Stimulated activated CD8-positive, alpha-beta memory T cell treated with anti-CD3 and anti-CD28 coated beads, Interleukin-15, amount 100 ng/mL, for 24 hours (primary cell): ENCODE results near the gene RPA1.
A peak's percentile ranks its signal among the peaks of the same experiment; 100 is the strongest.
"Not testable (repeated sequence)": the region's sequence is repeated elsewhere in the genome, so short reads cannot be mapped to it uniquely, and the experiment has no call there.

Experiments
- DNase-seq: peaks from one replicate; pipeline ENCODE4 v3.0.0-alpha.2; 2020; ENCODE audit warnings: low read depth

RPA1 gene

DNA sequence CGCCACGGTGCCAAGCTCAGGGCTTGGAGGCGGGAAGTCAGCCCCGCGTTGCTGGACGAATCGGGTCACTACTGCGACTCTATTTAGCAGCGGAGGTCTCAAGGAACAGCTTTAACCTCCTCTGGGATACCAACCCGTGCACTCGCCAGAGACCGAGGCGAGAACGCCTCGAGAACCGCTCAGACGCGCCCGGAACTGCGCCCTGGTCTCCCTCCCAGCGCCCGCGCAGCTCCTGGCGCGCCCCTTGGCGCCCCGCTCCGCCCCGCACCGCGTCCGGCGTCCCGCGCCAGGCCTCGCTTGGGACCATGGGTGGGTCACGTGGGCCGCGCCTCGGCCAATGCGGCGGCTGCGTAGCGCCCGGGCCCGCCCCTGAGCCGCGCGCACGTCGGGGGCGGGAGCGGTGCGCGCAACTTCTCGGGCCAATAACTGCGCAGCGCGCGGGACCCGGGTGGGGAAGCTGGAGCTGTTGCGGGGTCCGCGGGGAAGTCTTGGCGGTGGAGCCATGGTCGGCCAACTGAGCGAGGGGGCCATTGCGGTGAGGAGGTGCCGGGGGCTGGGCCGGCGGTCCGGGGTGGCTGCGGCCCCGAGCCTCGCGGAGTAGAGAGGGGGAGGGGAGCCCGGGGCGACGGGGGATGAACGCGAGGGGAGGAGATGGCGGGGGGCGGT, at the start of gene RPA1, which contains the start of gene SMYD4:
Gene RPA1, plus strand, starts transcription at position 414 of the 666 bp plus-strand sequence. Its CDS starts 89 bp downstream, at position 503.
Gene SMYD4, minus strand, starts transcription at position 311 of the 666 bp plus-strand sequence. CDS start 1,908 bp downstream, outside the sequence.
- peak; percentile 76 for DNase-seq

DNA sequence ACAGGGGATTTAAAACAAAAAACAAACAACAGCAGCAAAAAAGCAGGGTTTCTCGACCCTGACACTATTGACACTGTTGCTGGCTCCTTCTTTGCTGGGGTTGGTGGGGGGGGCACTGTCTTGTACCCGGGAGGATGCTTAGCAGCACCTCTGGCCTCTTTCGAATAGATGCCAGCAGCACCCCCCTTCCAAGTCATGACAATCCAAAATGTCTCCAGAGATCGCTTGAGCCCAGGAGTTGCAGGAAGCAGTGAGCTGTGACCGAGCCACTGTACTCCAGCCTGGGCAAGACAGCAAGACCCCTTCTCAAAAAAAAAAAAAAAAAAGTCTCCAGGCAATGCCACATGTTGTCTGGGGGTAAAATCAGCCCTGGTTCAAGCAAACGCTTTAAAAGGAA, 47.6 kb upstream of the RPA1 start:
- DNase-seq = no peak

DNA sequence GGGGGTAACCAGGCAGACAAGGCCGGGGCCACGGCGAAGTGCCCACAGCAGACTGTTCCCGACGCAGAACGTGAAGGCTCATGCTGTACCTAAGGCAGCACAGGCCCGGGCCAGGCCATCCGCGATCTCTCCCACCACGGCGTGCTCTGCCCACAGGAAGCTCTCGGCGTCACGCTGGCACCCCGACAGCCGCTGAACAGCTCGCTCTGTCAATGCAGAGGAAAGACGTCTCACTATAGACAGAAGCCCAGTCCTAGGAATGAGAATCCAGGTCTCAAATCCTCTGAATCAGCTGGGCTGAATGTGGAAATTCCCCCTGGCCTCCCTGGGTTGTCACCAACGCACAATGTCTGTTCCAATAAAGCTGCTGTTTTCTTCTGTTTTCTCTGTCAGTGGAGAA, 46.5 kb upstream of the RPA1 start:
- no peak for DNase-seq

DNA sequence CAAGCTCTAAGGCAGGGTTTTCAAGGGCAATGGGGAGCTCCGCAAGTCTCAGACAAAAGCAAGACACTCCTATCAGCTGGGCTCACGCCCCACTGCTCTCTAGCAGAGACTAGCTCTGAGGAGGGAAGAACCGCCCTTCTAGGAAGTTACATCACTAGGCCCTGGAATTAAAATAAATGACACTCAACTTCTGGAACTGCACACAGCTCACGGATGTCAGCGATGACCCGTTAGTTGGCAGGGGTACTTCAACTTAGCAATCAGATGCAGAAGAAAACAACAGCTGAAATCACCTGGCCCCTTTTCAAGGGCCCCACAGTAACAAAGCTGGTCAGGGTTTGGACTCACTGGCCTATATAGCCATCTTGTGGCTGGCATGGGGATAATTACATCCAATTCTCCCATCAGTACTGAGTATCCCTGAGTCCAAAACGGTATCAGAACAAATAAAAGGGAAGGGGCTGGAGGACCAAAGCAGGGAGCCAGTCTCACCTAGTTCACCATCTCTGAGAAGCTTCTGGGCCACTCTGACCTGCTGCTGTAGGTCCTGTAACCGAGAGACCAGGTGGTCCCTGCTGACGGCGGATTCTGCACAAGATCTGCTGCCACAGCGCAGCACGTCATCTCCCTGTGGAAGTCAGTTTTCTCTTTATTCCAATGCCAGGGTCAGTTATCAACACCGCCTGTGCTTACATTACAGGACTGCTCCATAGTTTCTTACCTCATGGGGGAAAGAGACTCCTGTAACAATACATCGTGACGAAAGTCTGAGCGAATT, 45.8 kb upstream of the RPA1 start:
- no peak for DNase-seq

DNA sequence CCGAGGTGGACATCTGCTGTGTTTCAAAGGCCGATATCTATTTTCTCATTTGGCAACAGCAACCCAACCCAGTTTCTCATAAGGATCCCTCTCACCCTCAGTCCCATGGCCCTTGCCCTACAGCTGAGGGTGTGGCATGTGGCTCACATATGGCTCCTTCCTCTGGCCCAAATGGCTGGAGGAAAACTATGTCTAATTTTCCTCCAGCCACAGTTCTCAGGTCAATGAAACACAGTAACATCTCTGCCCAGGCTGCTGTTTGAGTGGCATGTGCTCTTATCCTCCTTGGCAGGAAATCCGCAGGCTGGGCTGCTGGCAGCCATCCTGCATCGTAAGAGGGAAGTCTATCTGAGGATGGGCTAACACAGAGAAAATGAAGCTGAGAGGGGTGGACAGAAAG, 43.9 kb upstream of the RPA1 start:
- DNase-seq = no peak

DNA sequence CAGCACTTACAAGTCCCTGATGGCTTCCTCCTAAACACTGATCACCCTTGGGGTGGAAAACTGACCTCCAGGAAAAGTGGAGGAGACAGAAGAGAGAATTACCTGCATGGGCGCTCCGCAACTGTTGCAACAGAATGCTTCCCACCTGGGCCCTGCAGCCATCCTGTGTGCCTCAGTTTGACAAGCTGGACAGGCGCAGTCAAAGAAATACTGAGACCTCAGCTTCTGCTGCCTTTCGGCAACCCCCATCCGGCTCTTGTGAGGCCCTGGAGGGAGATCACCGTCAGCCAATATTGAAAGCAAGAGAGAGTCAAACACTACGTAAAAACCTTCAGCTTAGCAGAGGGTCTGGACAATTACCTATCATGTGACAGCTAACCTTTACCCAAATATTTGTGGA, 43.1 kb upstream of the RPA1 start:
- no peak for DNase-seq

DNA sequence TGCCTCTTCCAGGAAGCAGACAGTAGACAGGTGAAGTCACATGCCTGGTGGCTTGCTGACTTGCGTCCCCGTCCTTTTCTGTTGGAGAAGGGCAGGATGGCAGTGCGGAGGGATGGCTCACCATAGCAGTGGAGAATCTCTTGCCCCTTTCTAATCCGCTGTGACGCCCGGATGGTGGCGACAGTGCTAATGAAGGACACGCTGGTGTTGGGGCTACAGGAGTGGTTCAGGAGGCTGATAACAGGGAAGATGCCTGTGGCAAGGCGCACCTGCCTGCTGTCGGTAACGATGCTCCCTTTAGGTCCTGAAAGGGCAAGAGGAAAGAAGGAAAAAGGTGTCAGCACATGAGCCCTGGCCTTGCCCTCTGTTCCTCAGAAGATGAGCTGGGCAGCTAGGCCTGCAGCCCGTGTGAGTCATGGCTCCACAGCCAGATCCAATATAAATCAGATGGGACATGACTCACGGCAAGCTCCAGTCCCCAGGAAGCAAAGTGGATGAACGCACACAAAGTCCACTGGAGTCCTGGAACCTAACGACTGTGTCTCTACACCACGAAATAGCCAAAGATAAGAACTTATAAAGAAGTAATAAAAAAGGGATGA, 42.4 kb upstream of the RPA1 start:
- DNase-seq = no peak

DNA sequence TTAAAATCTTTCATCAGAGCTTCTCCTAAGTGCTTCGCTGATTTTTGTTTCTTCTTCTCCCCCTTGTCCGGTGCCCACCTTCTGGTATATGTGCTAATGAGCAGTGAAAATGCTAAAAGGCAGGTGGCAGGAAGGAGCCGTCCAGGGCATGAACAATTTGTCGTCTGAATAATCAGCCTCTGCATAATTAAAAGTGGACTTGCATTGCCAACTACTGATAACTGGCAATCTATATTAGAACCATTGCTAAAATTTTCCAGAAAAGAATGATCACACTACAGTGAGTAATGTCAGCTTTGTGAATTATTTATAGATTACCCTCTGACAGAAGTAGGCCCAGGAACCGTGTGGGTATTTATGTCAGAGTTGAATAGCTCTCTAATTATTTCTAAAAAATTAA, 39.9 kb upstream of the RPA1 start:
- DNase-seq = no peak

DNA sequence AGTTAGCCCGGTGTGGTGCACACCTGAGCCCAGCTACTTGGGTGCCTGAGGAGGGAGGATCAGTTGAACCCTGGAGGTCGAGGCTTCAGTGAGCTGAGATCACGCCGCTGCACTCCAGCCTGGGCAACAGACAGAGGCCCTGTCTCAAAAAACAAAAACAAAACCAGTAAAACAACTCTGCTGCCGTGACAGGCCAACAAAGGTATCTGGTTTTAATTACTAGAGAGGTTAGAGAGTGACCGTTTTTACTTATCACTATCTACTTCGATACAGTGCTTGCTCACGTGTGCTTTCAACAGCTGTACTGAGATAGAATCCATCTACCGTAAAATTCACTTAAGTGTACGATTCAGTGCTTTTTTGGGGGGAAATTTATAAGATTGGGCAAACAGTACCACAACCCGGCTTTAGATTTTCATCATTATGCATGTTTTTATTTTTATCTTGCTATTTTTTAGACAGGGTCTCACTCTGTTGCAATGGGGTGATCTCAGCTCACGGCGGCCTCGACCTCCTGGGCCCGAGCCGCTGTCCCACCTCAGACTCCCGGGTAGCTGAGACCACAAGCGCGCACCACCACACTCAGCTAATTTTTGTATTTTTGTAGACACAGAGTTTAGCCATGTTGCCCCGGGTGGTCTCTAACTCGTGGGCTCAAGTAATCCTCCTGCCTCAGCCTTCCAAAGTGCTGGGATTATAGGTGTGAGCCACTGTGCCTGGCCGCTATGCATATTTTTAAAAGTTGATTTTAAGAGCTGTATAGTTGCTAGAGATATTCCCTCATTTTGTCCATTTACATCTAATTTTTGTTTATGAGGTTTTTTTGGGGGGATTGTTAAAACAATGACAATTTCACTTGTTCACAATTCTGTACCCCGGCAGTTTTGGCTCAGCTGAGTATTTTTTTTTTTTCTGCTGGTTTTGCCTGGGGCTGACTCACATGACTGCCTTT, 37.0 kb upstream of the RPA1 start:
- DNase-seq = no peak

DNA sequence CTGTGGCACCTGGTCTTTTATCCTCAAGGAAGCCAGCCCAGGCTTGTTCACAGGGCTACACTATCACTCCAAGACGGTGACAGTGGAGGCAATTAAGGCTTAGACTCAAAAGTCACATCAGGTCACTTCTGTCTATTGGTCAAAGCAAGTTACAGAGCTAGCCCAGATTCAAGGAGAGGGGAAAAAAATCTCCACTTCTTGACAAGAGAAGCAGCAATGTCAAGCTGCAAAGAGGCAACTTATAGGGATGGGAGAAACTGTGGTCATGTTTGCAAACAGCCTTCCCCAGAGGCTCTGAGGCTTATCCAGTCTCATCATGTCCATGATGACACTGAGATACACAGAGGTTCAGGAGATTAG, 36.4 kb upstream of the RPA1 start:
- DNase-seq = no peak

DNA sequence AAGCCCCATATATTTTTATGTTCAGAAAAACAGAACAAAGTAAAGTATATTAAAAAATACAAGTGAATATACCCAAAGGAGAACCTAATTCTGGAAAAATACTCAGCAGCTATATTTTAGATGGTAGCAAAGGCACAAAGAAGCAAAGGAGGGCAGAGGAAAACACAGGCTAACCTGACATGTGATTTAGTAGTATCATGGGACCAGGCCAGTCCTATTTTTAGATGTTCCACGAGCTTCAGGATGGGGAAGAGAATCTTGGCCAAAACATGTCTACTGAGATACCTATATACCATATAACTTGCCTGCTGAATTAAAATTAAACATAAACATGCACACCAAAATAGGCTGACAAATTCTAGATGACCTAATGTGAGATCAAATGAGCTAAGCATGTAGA, 33.0 kb upstream of the RPA1 start:
- no peak for DNase-seq

DNA sequence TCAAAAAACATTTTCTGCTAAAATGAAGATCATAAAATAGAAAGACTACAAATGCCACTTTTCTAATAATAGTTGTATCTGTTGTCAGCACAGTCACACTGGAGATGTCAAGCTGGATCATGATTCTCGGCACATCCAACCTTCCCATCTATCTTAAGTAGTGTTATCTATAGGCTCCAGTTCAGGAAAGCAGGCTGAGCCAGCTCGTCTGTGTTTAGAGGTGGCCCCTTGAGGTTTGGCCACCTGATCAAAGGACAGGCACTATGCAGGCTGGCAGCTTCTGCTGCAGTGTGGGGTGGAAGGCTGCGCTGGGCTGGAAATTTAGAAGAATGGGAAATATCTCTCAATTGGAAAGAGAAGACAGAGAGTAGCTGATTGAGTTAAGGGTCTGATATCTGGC, 32.5 kb upstream of the RPA1 start:
- no peak for DNase-seq

DNA sequence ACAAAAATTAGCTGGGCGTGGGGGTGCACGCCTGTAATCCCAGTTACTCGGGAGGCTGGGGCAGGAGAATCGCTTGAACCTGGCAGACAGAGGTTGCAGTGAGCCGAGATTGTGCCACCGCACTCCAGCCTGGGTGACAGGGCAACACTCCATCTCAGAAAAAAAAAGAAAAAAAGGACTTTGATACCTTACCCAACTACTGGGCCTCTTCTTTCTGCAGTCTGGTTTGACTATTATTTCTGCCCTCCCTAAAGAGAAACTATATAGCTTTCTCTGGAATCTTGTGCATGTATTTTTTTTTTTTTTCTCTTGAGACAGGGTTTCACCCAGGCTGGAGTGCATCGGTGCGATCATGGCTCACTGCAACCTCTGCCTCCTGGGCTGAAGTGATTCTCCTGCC, 32.0 kb upstream of the RPA1 start:
- not testable (repeated sequence) for DNase-seq

DNA sequence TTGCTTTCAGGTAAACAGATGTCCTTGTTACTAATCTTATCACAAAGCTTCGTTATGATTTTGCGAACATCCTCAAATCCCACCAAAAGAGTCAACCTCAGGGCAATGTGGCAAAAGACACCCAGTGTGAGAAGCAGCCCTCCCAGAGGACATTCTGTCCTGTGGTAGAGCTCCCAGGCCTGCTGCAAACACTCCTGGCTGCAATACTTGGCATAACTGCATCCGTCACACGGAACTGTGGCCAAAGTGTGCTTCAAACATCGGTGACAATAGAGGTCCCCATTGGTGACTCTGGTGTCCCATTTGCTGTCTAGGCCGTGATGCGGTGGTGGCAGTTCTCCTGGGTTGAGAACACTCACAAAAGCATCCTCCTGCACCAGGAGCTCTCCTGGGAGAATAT, 29.6 kb upstream of the RPA1 start:
- DNase-seq = no peak

DNA sequence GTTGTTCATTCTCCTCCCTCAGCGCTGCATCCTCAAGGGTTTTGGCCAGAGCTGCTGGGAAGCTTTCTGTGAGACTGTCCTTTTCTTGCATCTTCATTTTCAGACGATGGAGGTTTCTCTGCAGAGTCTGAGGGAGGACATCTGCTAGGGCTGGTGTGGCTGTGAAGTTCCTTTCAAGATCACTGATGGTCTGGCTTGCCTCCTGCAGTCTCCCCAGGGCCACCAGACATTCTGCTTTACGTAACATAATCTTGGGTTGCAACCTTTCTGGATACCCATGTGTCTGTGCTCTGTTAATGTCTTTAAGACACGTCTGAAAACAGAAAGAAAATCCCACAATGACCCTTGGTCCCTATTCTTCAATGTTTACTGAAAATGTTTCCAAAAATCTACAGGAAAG, 29.1 kb upstream of the RPA1 start:
- DNase-seq = no peak

DNA sequence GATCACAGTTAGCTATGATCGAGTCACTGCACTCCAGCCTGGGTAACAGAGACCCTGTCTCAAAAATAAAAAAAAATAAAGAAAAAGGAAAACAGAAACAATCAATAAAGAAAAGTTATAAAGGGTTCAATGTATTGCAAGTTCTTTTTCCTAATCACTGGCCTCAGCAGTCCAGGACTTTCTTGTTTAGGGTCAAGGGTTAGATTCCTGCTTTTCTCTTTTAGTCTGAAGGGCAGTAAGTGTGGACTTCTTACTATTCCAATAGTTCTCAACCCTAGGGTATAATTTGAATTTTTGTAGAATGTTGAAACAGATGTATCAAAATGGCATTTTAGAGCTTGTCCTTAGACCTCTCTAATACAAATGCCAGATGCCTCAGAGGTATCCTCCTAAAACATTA, 27.4 kb upstream of the RPA1 start:
- DNase-seq = no peak

DNA sequence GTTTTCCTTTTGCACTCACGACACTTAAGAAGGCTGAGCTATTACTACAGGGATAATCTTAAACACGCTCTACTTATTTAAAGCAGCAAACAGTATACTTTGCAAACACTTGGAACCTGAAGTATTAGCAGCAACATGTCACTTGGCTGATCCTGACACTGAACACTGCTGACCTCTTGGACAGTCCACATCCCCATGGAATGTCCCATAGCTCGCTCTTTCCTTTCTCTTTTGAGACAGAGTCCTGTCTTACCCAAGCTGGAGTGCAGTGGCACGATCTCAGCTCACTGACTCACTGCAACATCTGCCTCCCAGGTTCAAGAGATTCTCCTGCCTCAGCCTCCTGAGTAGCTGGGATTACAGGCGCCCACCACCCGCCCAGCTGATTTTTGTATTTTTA, 26.5 kb upstream of the RPA1 start:
- DNase-seq = no peak

DNA sequence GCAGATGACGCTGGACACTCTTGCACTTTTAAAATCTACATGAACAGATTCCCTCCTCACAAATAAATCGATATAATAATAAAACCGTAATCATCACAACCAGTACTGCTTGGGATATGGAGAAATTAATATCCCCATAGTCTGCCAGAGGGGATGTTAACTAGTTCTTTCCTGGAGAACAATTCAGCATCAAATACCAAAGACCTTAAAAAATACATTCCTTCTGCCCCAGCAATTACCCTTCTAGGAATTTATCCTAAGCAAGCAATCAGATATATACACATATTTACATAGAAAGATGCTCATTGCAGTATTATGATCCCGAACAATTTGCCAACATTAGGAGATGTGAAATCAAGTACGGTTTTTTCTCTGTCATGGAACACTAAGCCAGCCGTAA, 21.9 kb upstream of the RPA1 start:
- no peak for DNase-seq

DNA sequence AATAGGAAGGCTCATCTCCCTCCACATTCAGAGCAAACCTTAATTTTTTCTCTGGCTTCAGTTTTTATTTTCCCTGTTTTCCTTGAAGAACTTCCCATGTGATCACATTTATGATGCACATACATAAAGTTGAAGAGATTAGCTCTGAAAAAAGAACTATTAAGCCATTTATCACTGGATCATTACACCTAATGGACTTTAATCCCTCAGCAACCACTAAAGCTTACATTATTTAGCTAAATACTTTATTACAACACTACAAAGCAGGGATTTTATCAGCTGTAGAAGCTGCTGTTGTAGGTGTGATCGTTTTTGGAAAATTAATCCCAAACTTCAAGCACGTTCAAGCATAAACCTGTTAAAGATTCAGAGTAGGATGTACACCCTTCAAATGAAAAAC, 21.2 kb upstream of the RPA1 start:
- no peak for DNase-seq

DNA sequence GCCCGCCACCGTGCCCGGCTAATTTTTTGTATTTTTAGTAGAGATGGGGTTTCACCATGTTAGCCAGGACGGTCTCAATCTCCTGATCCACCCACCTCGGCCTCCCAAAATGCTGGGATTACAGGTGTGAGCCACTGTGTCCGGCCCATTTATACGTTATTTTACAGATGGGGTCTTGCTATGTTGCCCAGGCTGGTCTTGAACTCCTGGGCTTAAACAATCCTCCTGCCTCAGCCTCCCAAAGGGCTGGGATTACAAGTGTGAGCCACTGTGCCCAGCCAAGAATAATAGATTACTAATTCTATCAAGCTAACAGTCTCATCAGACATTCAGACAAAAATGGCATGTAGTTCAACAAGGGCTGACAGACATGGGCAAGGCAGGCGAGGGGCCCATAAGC, 20.0 kb upstream of the RPA1 start:
- DNase-seq = not testable (repeated sequence)

DNA sequence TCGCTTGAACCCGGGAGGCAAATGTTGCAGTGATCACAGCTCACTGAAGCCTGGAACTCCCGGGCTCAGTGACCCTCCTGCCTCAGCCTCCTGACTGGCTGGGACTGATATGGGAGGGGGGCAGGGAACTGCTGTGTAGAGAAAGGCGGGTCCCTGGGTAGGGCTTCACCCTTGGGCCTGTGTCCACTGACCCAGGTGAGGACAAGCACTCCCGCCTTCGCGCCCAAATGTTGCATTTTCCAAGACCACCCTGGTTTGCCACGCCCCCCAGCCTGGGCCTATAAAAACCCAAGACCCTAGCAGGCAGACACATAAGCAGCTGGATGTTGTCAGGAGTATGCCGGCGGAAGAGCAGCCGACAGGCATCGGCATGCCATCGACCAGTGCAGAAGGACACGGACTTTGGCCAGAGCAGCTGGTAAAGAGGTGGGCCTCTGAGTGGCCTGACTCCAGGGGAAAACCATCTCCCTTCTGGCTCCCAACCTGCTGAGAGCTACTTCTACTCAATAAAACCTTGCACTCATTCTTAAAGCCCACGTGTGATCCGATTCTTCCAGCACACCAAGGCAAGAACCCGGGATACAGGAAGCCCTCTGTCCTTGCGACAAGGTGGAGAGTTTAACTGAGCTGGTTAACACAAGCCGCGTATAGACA, 19.2 kb upstream of the RPA1 start:
- no peak for DNase-seq

DNA sequence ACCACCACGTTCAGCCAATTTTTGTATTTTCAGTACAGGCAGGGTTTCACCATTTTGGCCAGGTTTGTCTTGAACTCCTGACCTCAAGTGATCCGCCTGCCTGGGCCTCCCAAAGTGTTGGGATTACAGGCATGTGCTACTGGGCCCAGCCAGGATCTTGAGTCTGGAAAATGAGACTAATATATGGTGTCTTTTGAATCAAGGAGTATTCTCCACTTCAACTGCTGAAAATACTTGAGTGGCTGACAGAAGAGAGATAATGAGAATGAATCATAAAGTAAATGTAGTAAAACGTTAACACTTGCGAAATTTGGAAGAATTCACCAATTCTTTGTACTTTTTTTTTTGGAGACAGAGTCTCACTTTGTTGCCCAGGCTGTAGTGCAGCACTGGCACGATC, 16.7 kb upstream of the RPA1 start:
- no peak for DNase-seq
